Measurements from ENCODE around the gene TOR1A.
"Not testable (repeated sequence)": the region's sequence is repeated elsewhere in the genome, so short reads cannot be mapped to it uniquely, and the experiment has no call there.

Gene TOR1A

GRCh38 chr9:129816501-129817435 lies 7.2 kb downstream of the TOR1A start:
- no peak for DNase-seq

DNA sequence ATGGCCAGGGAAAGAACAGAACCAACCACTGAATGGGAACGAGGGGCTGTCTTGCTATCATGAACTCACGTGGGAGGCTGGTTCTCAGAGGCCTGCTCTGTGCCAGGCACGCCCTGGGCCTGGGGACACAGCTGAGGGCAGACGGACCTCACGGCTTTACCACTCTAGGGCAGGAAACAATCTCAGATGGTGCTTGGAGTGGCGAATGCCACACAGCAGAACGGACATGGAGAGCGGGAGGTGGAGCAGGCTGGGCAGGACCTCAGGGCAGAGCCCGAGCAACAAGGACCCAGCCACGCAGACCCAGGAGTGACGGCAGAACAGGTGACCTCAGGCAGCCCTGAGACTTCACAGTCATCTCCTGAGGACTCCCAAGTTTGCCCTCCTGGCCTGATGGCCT lies 8.7 kb downstream of the TOR1A start:
- DNase-seq: no peak

GRCh38 chr9:129814432-129815223 lies 9.3 kb downstream of the TOR1A start:
- DNase-seq: no peak

DNA sequence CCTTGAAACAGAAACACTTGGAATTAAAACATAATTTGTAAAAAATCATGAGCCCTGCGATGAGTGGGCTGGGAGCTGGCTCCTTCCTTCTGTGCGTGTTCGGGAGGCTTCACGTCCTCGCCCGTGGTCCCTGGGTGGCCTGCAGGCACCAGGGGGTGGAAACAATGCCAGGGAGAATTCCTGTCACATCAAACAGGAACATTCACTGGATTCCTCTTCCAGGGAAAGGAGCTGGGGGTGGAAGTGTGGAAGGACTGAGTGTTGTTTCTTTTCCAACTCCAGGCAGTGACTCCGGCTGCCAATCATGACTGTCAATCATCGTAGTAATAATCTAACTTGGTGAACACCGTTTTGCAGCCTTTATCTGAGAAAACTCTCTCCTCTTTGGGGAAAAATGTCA lies 10.3 kb downstream of the TOR1A start:
- no peak for DNase-seq

DNA sequence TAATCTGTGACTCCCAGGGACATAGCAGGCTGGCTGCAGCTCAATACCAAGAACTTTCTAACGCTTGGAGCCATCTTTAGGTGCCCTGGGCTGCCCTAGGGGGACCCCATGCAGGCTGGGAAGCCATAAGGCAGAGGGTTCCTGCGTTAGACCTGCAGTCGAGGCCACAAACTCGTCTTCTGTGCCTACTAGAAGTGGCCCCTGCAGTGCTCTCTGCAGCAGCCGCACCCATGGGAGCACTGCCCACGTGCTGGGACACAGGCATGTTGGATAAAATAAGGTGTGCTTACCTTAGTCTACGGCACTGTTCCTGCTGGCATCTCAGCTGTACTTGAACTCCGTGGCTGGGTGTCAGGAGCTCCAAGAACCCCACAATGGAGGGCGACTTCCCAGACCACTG lies 11.6 kb downstream of the TOR1A start:
- DNase-seq: no peak

- no peak for DNase-seq
Measured at GRCh38 chr9:129811967-129812363, 12.0 kb downstream of the TOR1A start.

DNA sequence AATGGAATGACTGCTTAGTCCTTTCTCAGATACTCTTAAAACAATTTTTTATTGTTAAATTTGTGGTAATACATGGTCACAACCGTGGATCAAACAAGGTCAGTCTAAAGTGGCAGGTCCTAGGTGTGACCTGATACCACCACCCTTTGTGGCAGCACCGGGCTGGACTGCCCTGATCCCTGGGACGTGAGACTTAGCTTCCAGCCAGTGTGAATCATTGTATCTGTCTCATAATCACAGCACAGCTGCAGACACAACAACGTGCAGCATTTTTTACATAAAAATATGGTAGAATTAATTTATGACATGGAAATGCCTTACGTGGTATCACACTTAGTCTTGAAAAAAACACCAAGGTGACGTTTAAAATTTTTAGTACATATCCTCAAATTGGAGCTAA lies 13.1 kb downstream of the TOR1A start:
- no peak for DNase-seq

DNA sequence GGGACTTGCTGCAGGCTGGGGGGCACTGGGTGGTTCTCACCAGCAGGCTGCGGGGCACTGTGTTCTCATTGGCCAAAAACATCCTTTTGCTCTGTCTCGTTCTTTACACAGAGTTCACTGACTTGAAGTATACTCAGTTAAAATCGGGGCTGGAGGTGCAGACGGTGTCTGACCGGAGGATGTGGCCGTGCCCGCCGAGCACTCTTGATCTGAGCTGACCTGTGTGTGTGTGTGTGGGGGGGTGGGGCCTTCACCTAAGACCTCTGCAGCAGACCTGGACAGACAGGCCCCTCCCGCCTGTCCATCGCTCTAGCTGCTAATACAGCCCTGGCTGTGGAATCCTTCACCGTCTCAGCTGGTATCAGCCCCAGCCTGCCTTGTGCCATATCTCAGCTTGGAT lies 13.8 kb downstream of the TOR1A start:
- DNase-seq: no peak

DNA sequence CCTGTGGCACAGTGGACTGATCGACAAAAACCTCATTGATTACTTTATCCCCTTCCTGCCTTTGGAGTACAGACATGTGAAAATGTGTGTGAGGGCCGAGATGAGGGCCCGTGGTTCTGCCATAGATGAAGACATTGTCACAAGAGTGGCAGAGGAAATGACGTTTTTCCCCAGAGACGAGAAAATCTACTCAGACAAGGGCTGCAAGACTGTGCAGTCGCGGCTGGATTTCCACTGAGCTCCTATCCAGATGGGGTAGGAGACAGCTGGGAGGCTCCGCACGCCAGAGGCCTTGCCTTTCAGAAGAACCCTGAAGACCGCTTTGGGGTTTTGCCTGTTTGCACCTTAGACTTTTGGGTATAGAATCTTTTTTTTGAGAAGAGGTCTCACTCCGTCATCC lies 14.6 kb downstream of the TOR1A start:
- no peak for DNase-seq

- no peak for DNase-seq
Measured at GRCh38 chr9:129806061-129806460, 17.9 kb downstream of the TOR1A start.

GRCh38 chr9:129803676-129804060 lies 20.3 kb downstream of the TOR1A start:
- DNase-seq: no peak

DNA sequence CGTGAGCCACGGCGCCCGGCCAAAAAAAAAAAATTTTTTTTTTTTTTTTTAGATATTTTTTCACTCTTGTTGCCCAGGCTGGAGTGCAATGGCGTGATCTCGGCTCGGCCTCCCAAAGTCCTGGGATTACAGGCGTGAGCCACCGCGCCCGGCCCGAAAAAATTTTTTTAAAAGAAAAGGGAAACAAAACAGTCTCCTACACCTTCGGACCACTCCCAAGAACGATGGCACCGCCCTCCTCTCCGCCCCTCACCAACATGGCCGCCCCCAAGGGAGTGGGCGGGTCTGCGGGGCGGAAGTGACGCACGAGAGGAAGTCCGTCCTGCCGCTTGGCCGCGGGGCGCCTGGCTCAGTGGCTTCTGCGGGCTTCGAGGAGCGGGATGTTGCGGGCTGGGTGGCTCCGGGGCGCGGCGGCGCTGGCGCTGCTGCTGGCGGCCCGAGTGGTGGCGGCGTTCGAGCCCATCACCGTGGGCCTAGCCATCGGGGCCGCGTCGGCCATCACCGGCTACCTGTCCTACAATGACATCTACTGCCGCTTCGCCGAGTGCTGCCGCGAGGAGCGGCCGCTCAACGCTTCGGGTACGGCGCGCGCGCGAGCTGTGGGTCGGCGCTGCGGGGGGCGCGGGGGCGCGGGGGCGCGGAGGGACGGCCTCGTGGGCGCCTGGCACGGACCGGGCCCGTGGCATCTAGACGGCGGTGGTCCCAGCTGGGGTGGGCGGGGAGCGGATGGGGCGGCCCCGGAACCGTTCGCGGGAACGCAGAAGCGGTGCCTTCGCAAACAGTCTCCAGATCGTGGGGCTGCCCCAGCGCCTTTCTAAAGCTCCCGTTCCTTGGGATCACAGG lies 20.9 kb downstream of the TOR1A start, which contains the start of gene TOR1B:
Gene TOR1B (plus strand): TSS at position 352 of the 843 bp plus-strand sequence. CDS start 29 bp downstream, at position 381.
- DNase-seq: peak; percentile 91

DNA sequence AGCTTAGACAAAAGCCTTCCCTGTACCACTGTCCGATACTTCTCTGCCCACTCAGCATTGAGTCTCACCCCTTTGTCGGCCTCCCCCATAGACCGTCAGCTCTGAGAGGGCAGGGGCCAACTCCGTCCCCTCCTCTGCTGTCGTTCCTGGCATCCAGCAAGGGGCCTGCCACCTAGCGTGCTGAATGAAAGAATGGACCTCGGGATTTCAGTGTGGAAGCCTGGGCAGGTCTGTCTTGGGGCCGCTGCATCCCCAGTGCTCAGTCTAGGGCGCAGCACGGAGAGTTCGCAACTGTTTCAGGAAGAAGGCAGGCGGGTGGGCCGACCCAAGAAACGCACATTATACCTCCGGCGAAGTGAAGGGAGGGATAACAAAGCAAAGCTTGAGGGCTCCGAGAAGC lies 22.4 kb downstream of the TOR1A start:
- no peak for DNase-seq

GRCh38 chr9:129798973-129799372 lies 25.0 kb downstream of the TOR1A start:
- no peak for DNase-seq

GRCh38 chr9:129796029-129796428 lies 27.9 kb downstream of the TOR1A start:
- not testable (repeated sequence) for DNase-seq

- no peak for DNase-seq
Measured at GRCh38 chr9:129794549-129794948, 29.4 kb downstream of the TOR1A start.

DNA sequence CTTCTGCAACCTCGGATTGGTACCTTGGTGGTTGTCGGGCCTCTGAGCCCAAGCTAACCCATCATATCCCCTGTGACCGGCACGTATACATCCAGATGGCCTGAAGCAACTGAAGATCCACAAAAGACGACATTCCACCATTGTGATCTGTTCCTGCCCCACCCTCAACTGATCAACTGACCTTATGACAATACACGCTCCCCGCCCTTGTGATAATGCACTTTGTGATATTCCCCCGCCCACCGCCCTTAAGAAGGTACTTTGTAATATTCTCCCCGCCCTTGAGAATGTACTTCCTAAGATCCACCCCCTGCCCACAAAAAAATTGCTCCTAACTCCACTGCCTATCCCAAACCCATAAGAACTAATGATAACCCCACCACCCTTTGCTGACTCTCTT lies 37.5 kb downstream of the TOR1A start:
- no peak for DNase-seq

GRCh38 chr9:129785866-129786265 lies 38.1 kb downstream of the TOR1A start:
- no peak for DNase-seq

- DNase-seq: not testable (repeated sequence)
Measured at GRCh38 chr9:129784970-129785369, 39.0 kb downstream of the TOR1A start.

DNA sequence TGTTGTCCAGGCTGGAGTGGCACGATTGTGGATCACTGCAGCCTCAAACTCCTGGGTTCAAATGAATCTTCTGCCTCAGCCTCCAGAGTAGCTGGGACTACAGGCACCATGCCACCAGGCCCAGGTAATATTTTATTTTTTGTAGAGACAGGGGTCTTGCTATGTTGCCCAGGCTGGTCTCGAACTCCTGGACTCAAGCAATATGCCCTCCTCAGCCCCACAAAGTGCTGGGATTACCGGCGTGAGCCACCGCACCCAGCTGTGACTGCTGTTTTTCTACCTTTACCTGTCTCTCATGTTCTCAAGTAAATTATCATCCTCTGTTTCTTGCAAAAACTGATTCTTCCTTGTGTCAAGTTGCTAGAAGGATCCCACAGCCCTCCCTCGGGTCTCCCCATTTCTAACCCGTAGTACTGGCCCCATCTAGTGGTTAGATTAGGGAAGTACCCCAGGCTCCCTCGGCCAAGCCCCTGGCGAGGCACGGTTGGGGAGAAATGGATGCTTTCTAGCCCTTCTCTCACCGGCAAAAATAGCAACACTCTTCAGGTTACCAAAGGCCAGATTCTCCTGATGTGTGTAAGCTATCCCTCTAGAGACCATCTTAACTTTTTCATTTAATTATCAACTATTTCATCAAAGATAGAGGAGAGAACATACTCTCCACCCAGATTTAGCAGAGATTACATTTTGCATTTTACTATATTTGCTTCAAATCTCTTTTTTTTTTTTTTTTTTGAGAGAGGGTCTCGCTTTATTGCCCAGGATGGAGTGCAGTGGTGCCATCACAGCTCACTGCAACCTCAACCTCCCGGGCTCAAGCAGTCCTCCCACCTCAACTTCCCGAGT lies 40.2 kb downstream of the TOR1A start:
- peak; percentile 71 for DNase-seq

DNA sequence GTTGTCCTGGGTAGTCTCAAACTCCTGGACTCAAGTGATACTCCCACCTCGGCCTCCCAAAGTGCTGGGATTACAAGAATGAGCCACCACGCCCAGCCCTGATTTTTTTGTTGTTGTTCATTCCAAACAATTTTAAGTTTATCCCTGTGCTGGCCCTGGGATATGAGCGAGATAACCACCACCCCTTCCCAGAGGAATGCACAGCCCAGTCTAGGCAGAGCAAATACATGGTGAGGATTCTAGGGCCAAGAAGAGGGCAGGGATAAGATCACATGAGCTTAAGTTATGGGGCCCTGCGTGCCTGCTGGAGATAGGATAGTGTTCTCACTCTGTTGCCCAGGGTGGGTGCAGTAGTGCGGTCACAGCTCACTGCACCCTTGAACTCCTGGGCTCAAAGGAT lies 42.0 kb downstream of the TOR1A start:
- no peak for DNase-seq

- DNase-seq: no peak
Measured at GRCh38 chr9:129781131-129781530, 42.8 kb downstream of the TOR1A start.
